GM23338 (cell line): ENCODE measurements around the gene IL17RB. TPM values are rescaled to one million over a fixed set of nuclear protein-coding genes. Genes with fewer than 3 reads are reported as not detected.

Source experiments
- ATAC-seq: fragments of 200-7000 bp; cut with Tn5 transposase; 3 replicates; pipeline ENCODE4 v1.9.1; 2020
- DNase-seq: peaks from one replicate; pipeline ENCODE4 v3.0.0-alpha.2; 2015; ENCODE audit warnings: low spot score
- H2AFZ ChIP-seq: fragments of 200-600 bp; sonication (generic); 2 replicates; pipeline ENCODE4 v1.8.0; 2016; ENCODE audit warnings: antibody characterized with exemption, mild to moderate bottlenecking, moderate library complexity
- H3F3A ChIP-seq: fragments of 200-600 bp; sonication (generic); replicated peaks from 2 replicates; pipeline ENCODE4 v1.8.0; 2017; ENCODE audit warnings: antibody characterized with exemption, mixed run types, low read depth
- H3K27ac ChIP-seq: fragments of 200-600 bp; sonication (generic); 2 replicates; pipeline ENCODE4 v1.6.1; 2016; ENCODE audit warnings: low read depth
- H3K27me3 ChIP-seq: fragments of 200-600 bp; sonication (generic); 2 replicates; pipeline ENCODE4 v1.8.0; 2016; ENCODE audit warnings: mild to moderate bottlenecking, mixed run types, moderate library complexity; ENCODE audit not compliant: insufficient read depth
- H3K36me3 ChIP-seq: fragments of 200-600 bp; sonication (generic); 2 replicates; pipeline ENCODE4 v1.8.0; 2016; ENCODE audit warnings: mild to moderate bottlenecking; ENCODE audit not compliant: insufficient read depth
- H3K4me1 ChIP-seq: fragments of 200-600 bp; sonication (generic); 2 replicates; pipeline ENCODE4 v1.8.0; 2016; ENCODE audit warnings: mild to moderate bottlenecking, moderate library complexity; ENCODE audit not compliant: insufficient read depth
- H3K4me2 ChIP-seq: fragments of 200-600 bp; sonication (generic); 2 replicates; pipeline ENCODE4 v1.7.1; 2017; ENCODE audit warnings: mixed run types
- H3K4me3 ChIP-seq: fragments of 200-600 bp; sonication (generic); 2 replicates; pipeline ENCODE4 v1.6.1; 2016; ENCODE audit warnings: mixed run types
- H3K79me2 ChIP-seq: fragments of 200-600 bp; sonication (generic); replicated peaks from 2 replicates; pipeline ENCODE4 v1.8.0; 2017; ENCODE audit warnings: mild to moderate bottlenecking; ENCODE audit not compliant: insufficient read depth
- H3K9me2 ChIP-seq: fragments of 200-600 bp; sonication (generic); 2 replicates; pipeline ENCODE4 v1.8.0; 2017; ENCODE audit not compliant: insufficient read depth
- H4K20me1 ChIP-seq: fragments of 200-600 bp; sonication (generic); replicated peaks from 2 replicates; pipeline ENCODE4 v1.8.0; 2017; ENCODE audit warnings: mild to moderate bottlenecking; ENCODE audit not compliant: insufficient read depth
- H3K27ac Mint-ChIP-seq: 2 replicates; pipeline ENCODE4 v1.8.0; 2020; ENCODE audit warnings: inconsistent platforms, mild to moderate bottlenecking, moderate library complexity, mixed read lengths
- H3K27me3 Mint-ChIP-seq: 3 replicates; pipeline ENCODE4 v1.8.0; 2022; ENCODE audit warnings: low read depth, mild to moderate bottlenecking, moderate library complexity, mixed read lengths, inconsistent platforms; ENCODE audit not compliant: insufficient read depth, poor library complexity
- H3K36me3 Mint-ChIP-seq: 3 replicates; pipeline ENCODE4 v1.8.0; 2021; ENCODE audit warnings: low read depth, mild to moderate bottlenecking, inconsistent platforms, moderate library complexity, mixed read lengths
- H3K4me1 Mint-ChIP-seq: 3 replicates; pipeline ENCODE4 v1.8.0; 2020; ENCODE audit warnings: mild to moderate bottlenecking, inconsistent platforms, mixed read lengths
- H3K4me3 Mint-ChIP-seq: 3 replicates; pipeline ENCODE4 v1.8.0; 2021; ENCODE audit warnings: moderate library complexity, mild to moderate bottlenecking, inconsistent platforms, mixed read lengths
- H3K9me3 Mint-ChIP-seq: 3 replicates; pipeline ENCODE4 v1.8.0; 2020; ENCODE audit warnings: moderate library complexity, mild to moderate bottlenecking, inconsistent platforms, mixed read lengths
- CREB1 ChIP-seq: fragments of 250-450 bp; sonication (Bioruptor Pico); IDR thresholded peaks from 2 replicates; pipeline ENCODE4 v1.5.0; 2020; ENCODE audit warnings: low read depth, mild to moderate bottlenecking, moderate library complexity
- CTCF ChIP-seq, 2 experiments: fragments of 200-600 bp in 1 of 2; sonication (generic) in 1 of 2; conservative IDR thresholded peaks; 2 replicates each; pipeline versions ENCODE4 v1.5.1 to v1.6.1; 2016 to 2017; ENCODE audit warnings: antibody characterized with exemption in 2 of 2, low read depth in 2 of 2, mild to moderate bottlenecking in 2 of 2, moderate library complexity in 1 of 2
- ETS1 ChIP-seq: IDR thresholded peaks from 2 replicates; pipeline ENCODE4 v1.6.1; 2016; ENCODE audit warnings: antibody characterized with exemption
- EZH2 ChIP-seq: fragments of 200-600 bp; sonication (generic); IDR thresholded peaks from one replicate; pipeline ENCODE4 v1.8.0; 2017; ENCODE audit warnings: antibody characterized with exemption, mild to moderate bottlenecking, low read depth; ENCODE audit not compliant: unreplicated experiment
- EZH2phosphoT487 ChIP-seq: fragments of 200-600 bp; sonication (generic); IDR thresholded peaks from one replicate; pipeline ENCODE4 v1.8.1; 2018; ENCODE audit warnings: antibody characterized with exemption; ENCODE audit not compliant: unreplicated experiment
- JUNB ChIP-seq: IDR thresholded peaks from one replicate; pipeline ENCODE4 v1.6.1; 2016; ENCODE audit warnings: antibody characterized with exemption; ENCODE audit not compliant: unreplicated experiment
- NANOG ChIP-seq: IDR thresholded peaks from 2 replicates; pipeline ENCODE4 v1.6.1; 2016; ENCODE audit warnings: antibody characterized with exemption, borderline replicate concordance
- POLR2AphosphoS5 ChIP-seq: IDR thresholded peaks from 2 replicates; pipeline ENCODE4 v1.6.1; 2016; ENCODE audit warnings: antibody characterized with exemption, low read depth
- STAT1 ChIP-seq: IDR thresholded peaks from one replicate; pipeline ENCODE4 v1.6.1; 2016; ENCODE audit warnings: antibody characterized with exemption; ENCODE audit not compliant: unreplicated experiment
- ZNF114 ChIP-seq: fragments of 250-450 bp; sonication (Bioruptor Pico); IDR thresholded peaks from 2 replicates; pipeline ENCODE4 v1.5.0; 2020; ENCODE audit warnings: mild to moderate bottlenecking, moderate library complexity
- ZNF331 ChIP-seq: fragments of 250-450 bp; sonication (Bioruptor Pico); IDR thresholded peaks from 2 replicates; pipeline ENCODE4 v1.5.0; 2020; ENCODE audit warnings: low read depth, mild to moderate bottlenecking, moderate library complexity
- ZNF462 ChIP-seq: fragments of 250-450 bp; sonication (Bioruptor Pico); IDR thresholded peaks from 2 replicates; pipeline ENCODE4 v1.5.0; 2020; ENCODE audit warnings: mild to moderate bottlenecking, moderate library complexity
- polyA plus RNA-seq: library from polyadenylated mRNA; unstranded; fragments of >200 nt; fragmentation: Nextera tagmentation; extraction: Ambion mirVana; gene quantifications from 2 replicates; pipeline ENCODE4 v1.2.1, GENCODE V29; 2016
- total RNA-seq: library from RNA; depleted of rRNA; stranded (reverse); fragments of >200 nt; shearing (Covaris generic); gene quantifications from 2 replicates; pipeline ENCODE4 v1.2.3, GENCODE V29; 2014
- TF ChIP-seq, protein P1 (sequence below): IDR thresholded peaks from one replicate; pipeline ENCODE4 v1.6.1; 2018; ENCODE audit warnings: antibody characterized with exemption; ENCODE audit not compliant: unreplicated experiment

Gene IL17RB
- total and polyA plus RNA-seq, 2 experiments from 2014 or later: 5.7 to 6.9 TPM

- Mint-ChIP-seq H3K4me1 (peaks cover 31% of the 10 kb centered on the region), H3K27me3 (peaks cover 23% of the 10 kb centered on the region), H3K9me3 (no peaks in the 10 kb centered on the region), H3K36me3 (no peaks in the 10 kb centered on the region; the same call in 2 of the 3 replicates), H3K27ac (no peak overlapping the region), H3K4me3 (peak overlapping the region; percentile 79)
- ATAC-seq (no peak), DNase-seq (no peak)
- peak overlapping the region; percentile 80; the same call in 1 of the 2 replicates for H3K4me2 ChIP-seq
- no peaks in the 10 kb centered on the region for H3K36me3 ChIP-seq
- H3K4me3 ChIP-seq: no peak overlapping the region
- no peak overlapping the region for H2AFZ ChIP-seq
- peaks cover 7% of the 10 kb centered on the region; the same call in 1 of the 2 replicates for H3K79me2 ChIP-seq
- TF ChIP-seq NANOG (no peak), CREB1 (CRISPR knock-in tag) (no peak), STAT1 (no peak), ETS1 (no peak), ZNF114 (CRISPR knock-in tag) (no peak), ZNF331 (CRISPR knock-in tag) (no peak), CTCF (conservative IDR thresholded peaks at IDR 0.05; ENCODE audit: low read depth in 2 of 2) (no peak), POLR2AphosphoS5 (no peak), ZNF462 (CRISPR knock-in tag) (no peak), EZH2phosphoT487 (no peak), JUNB (no peak), EZH2 (no peak)
- TF ChIP-seq, protein P1, sequence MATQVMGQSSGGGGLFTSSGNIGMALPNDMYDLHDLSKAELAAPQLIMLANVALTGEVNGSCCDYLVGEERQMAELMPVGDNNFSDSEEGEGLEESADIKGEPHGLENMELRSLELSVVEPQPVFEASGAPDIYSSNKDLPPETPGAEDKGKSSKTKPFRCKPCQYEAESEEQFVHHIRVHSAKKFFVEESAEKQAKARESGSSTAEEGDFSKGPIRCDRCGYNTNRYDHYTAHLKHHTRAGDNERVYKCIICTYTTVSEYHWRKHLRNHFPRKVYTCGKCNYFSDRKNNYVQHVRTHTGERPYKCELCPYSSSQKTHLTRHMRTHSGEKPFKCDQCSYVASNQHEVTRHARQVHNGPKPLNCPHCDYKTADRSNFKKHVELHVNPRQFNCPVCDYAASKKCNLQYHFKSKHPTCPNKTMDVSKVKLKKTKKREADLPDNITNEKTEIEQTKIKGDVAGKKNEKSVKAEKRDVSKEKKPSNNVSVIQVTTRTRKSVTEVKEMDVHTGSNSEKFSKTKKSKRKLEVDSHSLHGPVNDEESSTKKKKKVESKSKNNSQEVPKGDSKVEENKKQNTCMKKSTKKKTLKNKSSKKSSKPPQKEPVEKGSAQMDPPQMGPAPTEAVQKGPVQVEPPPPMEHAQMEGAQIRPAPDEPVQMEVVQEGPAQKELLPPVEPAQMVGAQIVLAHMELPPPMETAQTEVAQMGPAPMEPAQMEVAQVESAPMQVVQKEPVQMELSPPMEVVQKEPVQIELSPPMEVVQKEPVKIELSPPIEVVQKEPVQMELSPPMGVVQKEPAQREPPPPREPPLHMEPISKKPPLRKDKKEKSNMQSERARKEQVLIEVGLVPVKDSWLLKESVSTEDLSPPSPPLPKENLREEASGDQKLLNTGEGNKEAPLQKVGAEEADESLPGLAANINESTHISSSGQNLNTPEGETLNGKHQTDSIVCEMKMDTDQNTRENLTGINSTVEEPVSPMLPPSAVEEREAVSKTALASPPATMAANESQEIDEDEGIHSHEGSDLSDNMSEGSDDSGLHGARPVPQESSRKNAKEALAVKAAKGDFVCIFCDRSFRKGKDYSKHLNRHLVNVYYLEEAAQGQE: no peak
- H3K9me2 ChIP-seq: no peaks in the 10 kb centered on the region
- no peak overlapping the region for H3K27ac ChIP-seq
- H4K20me1 ChIP-seq: no peaks in the 10 kb centered on the region
- 0 out of 2 replicates have a peak, but pooled peaks cover 5% of the 10 kb centered on the region for H3F3A ChIP-seq
- H3K4me1 ChIP-seq: peaks cover 15% of the 10 kb centered on the region
- peaks cover 20% of the 10 kb centered on the region for H3K27me3 ChIP-seq
These were observed 1.9 kb upstream of the IL17RB start for GRCh38 chr3:53844262-53845102.
